ENCODE measurements around the gene TTC21B. TPM values are rescaled to one million over a fixed set of nuclear protein-coding genes. Genes with fewer than 3 reads are reported as not detected.

The TTC21B gene
- total and polyA plus RNA-seq, 2 of the 8 experiments (the other 6 are each of a cell fraction or from before 2014, with no cell fraction given): 6.9 to 20.8 TPM

DNA sequence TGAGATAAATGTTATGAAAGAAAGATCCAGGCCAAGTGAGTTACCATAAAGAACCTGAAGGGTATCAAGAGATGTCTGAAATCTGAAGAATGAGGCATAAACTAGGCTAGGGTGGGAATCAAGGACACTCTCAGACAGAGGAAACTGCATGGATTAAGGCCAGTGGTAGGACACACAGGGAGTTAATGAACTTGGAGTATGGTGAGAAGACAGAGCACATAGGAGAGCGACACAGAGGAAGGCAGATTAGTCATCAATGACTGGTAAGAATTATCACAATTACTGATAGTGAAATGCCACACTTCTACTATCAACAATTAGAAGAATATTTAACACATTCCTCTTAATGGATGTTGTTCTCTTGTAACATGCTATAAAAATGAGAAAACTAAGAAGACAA, 76.9 kb downstream of the TTC21B start:
- no peak overlapping the region for H3K4ac ChIP-seq (replicated peaks; ENCODE audit: insufficient read length, low read depth, low read length)
- no peak overlapping the region for H4K5ac ChIP-seq (ENCODE audit: insufficient read length, low read depth, low read length)
- H2BK120ac ChIP-seq (replicated peaks; ENCODE audit: low read depth, low read length): no peak overlapping the region
- no peak overlapping the region for H2BK15ac ChIP-seq (ENCODE audit: low read length)
- ChIA-PET CTCF (ENCODE audit: partially characterized antibody) (interaction anchor here (1.1 kb wide), 1 partner anchor 186 kb away, joined by 6 read pairs; no protein-coding TSS in a partner anchor), POLR2A (ENCODE audit: partially characterized antibody) (no interaction called here)
- no peaks in the 10 kb centered on the region for H3K79me1 ChIP-seq (ENCODE audit: low read depth, low read length)
- H3K27ac ChIP-seq (ENCODE audit: low read depth, low read length): no peak overlapping the region
- no peaks in the 10 kb centered on the region for H3K4me1 ChIP-seq (replicated peaks in 1 of 4; ENCODE audit: control insufficient read depth in 3 of 4, insufficient read depth in 4 of 4, low read length in 3 of 4)
- H2BK20ac ChIP-seq (ENCODE audit: low read length): no peak overlapping the region
- WGBS, 2 experiments (ENCODE audit: extremely low coverage in 1 of 2, insufficient coverage in 1 of 2, insufficient read length in 1 of 2, insufficient replicate concordance in 2 of 2, low coverage in 1 of 2, low lambda C conversion rate in 2 of 2, missing lambda C conversion rate in 1 of 2): 87% methylated on average over 1 of the region's 1 CpG; no CpG with 5 or more reads in 1 of the 2 experiments
- no peaks in the 10 kb centered on the region for H3K9me3 ChIP-seq (ENCODE audit: insufficient read depth in 2 of 2, low read depth in 1 of 2, low read length in 1 of 2)
- no peaks in the 10 kb centered on the region for H3K23me2 ChIP-seq (ENCODE audit: low read depth, low read length)
- H4K8ac ChIP-seq (ENCODE audit: extremely low read depth, insufficient read depth, low read length): no peak overlapping the region
- H3K4me2 ChIP-seq (ENCODE audit: insufficient read depth in 1 of 2, low read depth in 2 of 2, low read length in 2 of 2): no peak overlapping the region
- H2AK5ac ChIP-seq (ENCODE audit: low read depth, low read length): no peak overlapping the region
- peaks cover 0 to 1% (median 0%) of the 10 kb centered on the region in 4 experiments; a peak in 1 of 7 replicates for H3K27me3 ChIP-seq (replicated peaks in 1 of 4; ENCODE audit: control insufficient read depth in 3 of 4, extremely low read depth in 1 of 4, insufficient read depth in 3 of 4, low read length in 3 of 4)
- H4K91ac ChIP-seq (replicated peaks; ENCODE audit: insufficient read length, low read length): no peak overlapping the region
- FAIRE-seq (no peak), DNase-seq (ENCODE audit: low read depth in 1 of 2, low spot score in 2 of 2) (no peak)
- no peak overlapping the region for H3K18ac ChIP-seq (ENCODE audit: extremely low read depth, low read length)
- peaks cover 0 to 14% (median 3%) of the 10 kb centered on the region in 4 experiments; a peak in 6 of 8 replicates for H3K36me3 ChIP-seq (ENCODE audit: control insufficient read depth in 2 of 4, insufficient read depth in 4 of 4, low read length in 3 of 4)
- no peak overlapping the region for H2AFZ ChIP-seq (ENCODE audit: low read length)
- H3K9ac ChIP-seq (replicated peaks in 1 of 4; ENCODE audit: extremely low read depth in 1 of 4, low read depth in 3 of 4, low read length in 3 of 4): no peak overlapping the region
- H3K14ac ChIP-seq (ENCODE audit: insufficient read length): no peak overlapping the region
- no peak overlapping the region for H2BK5ac ChIP-seq (ENCODE audit: low read depth, low read length)
- H3K79me2 ChIP-seq (ENCODE audit: control insufficient read depth in 1 of 2, insufficient read depth in 2 of 2, low read length in 2 of 2): no peaks in the 10 kb centered on the region
- no peaks in the 10 kb centered on the region for H4K20me1 ChIP-seq (replicated peaks in 1 of 2; ENCODE audit: control insufficient read depth in 1 of 2, insufficient read depth in 2 of 2, low read length in 2 of 2)
- H3K23ac ChIP-seq (ENCODE audit: insufficient read length): no peak overlapping the region
- no peak overlapping the region for H2BK12ac ChIP-seq (ENCODE audit: low read depth, low read length)
- no peak overlapping the region for H3K4me3 ChIP-seq (ENCODE audit: extremely low read depth in 1 of 4, insufficient read depth in 2 of 4, low read depth in 3 of 4, low read length in 4 of 4)
- no peak overlapping the region for H3K56ac ChIP-seq (replicated peaks; ENCODE audit: insufficient read length, low read depth, low read length)
- no peak for TF ChIP-seq ZNF274 (IDR thresholded peaks at IDR 0.05; ENCODE audit: borderline replicate concordance, extremely low read depth, low read length)
- no peak for TF ChIP-seq EZH2 (IDR thresholded peaks at IDR 0.05; ENCODE audit: low read depth, low read length, severe bottlenecking)
- no peak for TF ChIP-seq SP2 (IDR thresholded peaks at IDR 0.05; ENCODE audit: low read length)
- TF ChIP-seq BRCA1 (IDR thresholded peaks at IDR 0.05; ENCODE audit: low read depth, low read length): no peak
- TF ChIP-seq, protein P1, sequence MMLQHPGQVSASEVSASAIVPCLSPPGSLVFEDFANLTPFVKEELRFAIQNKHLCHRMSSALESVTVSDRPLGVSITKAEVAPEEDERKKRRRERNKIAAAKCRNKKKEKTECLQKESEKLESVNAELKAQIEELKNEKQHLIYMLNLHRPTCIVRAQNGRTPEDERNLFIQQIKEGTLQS (IDR thresholded peaks at IDR 0.05; ENCODE audit: insufficient read depth, low read depth, low read length): no peak
- TF ChIP-seq CEBPB (IDR thresholded peaks at IDR 0.05; ENCODE audit: low read depth, low read length): no peak
- TF ChIP-seq TBP (IDR thresholded peaks at IDR 0.05; ENCODE audit: low read depth, low read length): no peak
- TF ChIP-seq KDM1A (IDR thresholded peaks at IDR 0.05; ENCODE audit: borderline replicate concordance, low read length): no peak
